ENCODE data around the gene PRKAG2.

- TF ChIP-seq CTCF (conservative IDR thresholded peaks at IDR 0.05; ENCODE audit: low read depth, low read length) (no peak), EZH2 (IDR thresholded peaks at IDR 0.05; ENCODE audit: low read length, unreplicated experiment) (no peak), EZH2phosphoT487 (IDR thresholded peaks at IDR 0.05; ENCODE audit: borderline replicate concordance, low read length) (no peak)
Observed at GRCh38 chr7:151816562-151817314, 60.2 kb downstream of the PRKAG2 start.

Measured in PC-3 (cell line).